K562 (cell line): ENCODE measurements around the gene CDH2. TPM values are rescaled to one million over a fixed set of nuclear protein-coding genes. Genes with fewer than 3 reads are reported as not detected.

Source experiments
- ATAC-seq: fragments of 200-7000 bp; cut with Tn5 transposase; 3 replicates; pipeline ENCODE4 v1.9.1; 2020; ENCODE audit warnings: moderate library complexity
- BruUV-seq: library from RNA; stranded (reverse); fragments of 400-500 nt; replicated peaks from 2 replicates; lab custom pipeline; 2021; lab: Mats Ljungman, UMichigan
- CTCF ChIA-PET: fragments of 300-600 bp; formaldehyde crosslinking; extraction: SDS; loops from one replicate; lab custom pipeline; 2021; ENCODE audit warnings: low intra/inter-chr PET ratio; lab: Yijun Ruan, JAX
- POLR2A ChIA-PET: fragments of 300-600, 350-650 bp; sonication (Branson Sonifier 250); formaldehyde crosslinking; extraction: SDS; loops from one replicate; lab custom pipeline; 2021; ENCODE audit warnings: antibody characterized with exemption, inconsistent platforms; lab: Yijun Ruan, JAX
- DNase-seq, 4 experiments: peaks; one replicate each; pipeline versions ENCODE4 v3.0.0 to v3.0.0-alpha.2; 2011 to 2018; ENCODE audit warnings: low spot score in 3 of 4, mixed read lengths in 3 of 4; ENCODE audit errors: extremely low read depth in 1 of 4
- FAIRE-seq: peaks from 2 replicates; lab custom pipeline; 2011; peaks lifted over from hg19 to GRCh38; lab: Jason Lieb, UNC
- H2AFZ ChIP-seq: 2 replicates; pipeline ENCODE4 v1.6.0; 2011; ENCODE audit warnings: low read depth, low read length, control low read depth, inconsistent platforms
- H3K27ac ChIP-seq: fragments of 200-600 bp; 3 replicates; pipeline ENCODE4 v1.8.0; 2011; ENCODE audit warnings: low read depth, mild to moderate bottlenecking, control low read depth, inconsistent platforms, low read length, moderate library complexity, mixed read lengths; ENCODE audit errors: extremely low read depth
- H3K27me3 ChIP-seq, 2 experiments: fragments of 300-600 bp in 1 of 2; 2 replicates in 1 of 2; 3 replicates in 1 of 2; pipeline versions ENCODE4 v1.6.0 to v1.8.0; 2011; ENCODE audit warnings: inconsistent platforms in 2 of 2, low read length in 2 of 2, mild to moderate bottlenecking in 1 of 2, mixed read lengths in 1 of 2, moderate library complexity in 1 of 2; ENCODE audit not compliant: control insufficient read depth in 2 of 2, insufficient read depth in 2 of 2
- H3K36me3 ChIP-seq: fragments of 300-600 bp; 3 replicates; pipeline ENCODE4 v1.8.0; 2011; ENCODE audit warnings: mild to moderate bottlenecking, low read length, inconsistent platforms; ENCODE audit not compliant: control insufficient read depth, insufficient read depth
- H3K4me1 ChIP-seq, 2 experiments: fragments of 200-600 bp in 1 of 2; replicated peaks in 1 of 2; 2 replicates in 1 of 2; 3 replicates in 1 of 2; pipeline versions ENCODE4 v1.5.1 to v1.8.0; 2011; ENCODE audit warnings: inconsistent platforms in 2 of 2, low read length in 2 of 2, mild to moderate bottlenecking in 1 of 2, mixed read lengths in 1 of 2, moderate library complexity in 1 of 2; ENCODE audit not compliant: control insufficient read depth in 2 of 2, insufficient read depth in 2 of 2
- H3K4me2 ChIP-seq: 2 replicates; pipeline ENCODE4 v1.6.1; 2011; ENCODE audit warnings: low read length, control low read depth, inconsistent platforms, mixed read lengths; ENCODE audit not compliant: insufficient read depth
- H3K4me3 ChIP-seq: fragments of 200-600 bp; sonication (generic), shearing (Covaris generic); 2 replicates; pipeline ENCODE4 v1.5.1; 2016; ENCODE audit warnings: control low read depth, inconsistent platforms
- H3K79me2 ChIP-seq: fragments of 200-600 bp; 3 replicates; pipeline ENCODE4 v1.8.0; 2011; ENCODE audit warnings: low read length, inconsistent platforms; ENCODE audit not compliant: control insufficient read depth, insufficient read depth
- H3K9ac ChIP-seq, 2 experiments: 2 replicates each; pipeline versions ENCODE4 v1.6.0 to v1.6.1; 2011; ENCODE audit warnings: low read depth in 2 of 2, low read length in 2 of 2, control low read depth in 1 of 2, inconsistent platforms in 1 of 2, mild to moderate bottlenecking in 1 of 2, mixed read lengths in 1 of 2; ENCODE audit not compliant: insufficient read depth in 1 of 2
- H3K9me1 ChIP-seq: one replicate; pipeline ENCODE4 v1.6.0; 2011; ENCODE audit warnings: inconsistent platforms, mild to moderate bottlenecking, low read length, moderate library complexity; ENCODE audit not compliant: control insufficient read depth, insufficient read depth
- H3K9me3 ChIP-seq: replicated peaks from 2 replicates; pipeline ENCODE4 v1.5.1; 2011; ENCODE audit warnings: low read depth, low read length, inconsistent platforms; ENCODE audit not compliant: control insufficient read depth, insufficient read depth
- H4K20me1 ChIP-seq: replicated peaks from 2 replicates; pipeline ENCODE4 v1.6.1; 2011; ENCODE audit warnings: low read length, inconsistent platforms, mixed read lengths; ENCODE audit not compliant: control insufficient read depth, insufficient read depth
- ARID1B ChIP-seq: fragments of 450-650 bp; IDR thresholded peaks from 2 replicates; pipeline ENCODE4 v1.6.1; 2016; ENCODE audit warnings: antibody characterized with exemption, mild to moderate bottlenecking, inconsistent platforms
- ETV5 ChIP-seq: sonication (generic); formaldehyde crosslinking; IDR thresholded peaks from 2 replicates; pipeline ENCODE4 v1.4.0; 2020; ENCODE audit warnings: low read depth, mild to moderate bottlenecking, missing genetic modification reagents
- FOXA1 ChIP-seq: fragments of 450-650 bp; IDR thresholded peaks from 2 replicates; pipeline ENCODE4 v1.6.1; 2016; ENCODE audit warnings: mild to moderate bottlenecking, borderline replicate concordance
- KDM4B ChIP-seq, 2 experiments: fragments of 450-650 bp in 1 of 2; sonication (generic) in 1 of 2; IDR thresholded peaks; 2 replicates each; pipeline ENCODE4 v1.6.1; 2016 to 2017; ENCODE audit warnings: borderline replicate concordance in 2 of 2, antibody characterized with exemption in 1 of 2, low read depth in 1 of 2, mild to moderate bottlenecking in 1 of 2
- MBD2 ChIP-seq: sonication (generic); IDR thresholded peaks from 2 replicates; pipeline ENCODE4 v1.6.1; 2016; ENCODE audit warnings: low read depth, borderline replicate concordance
- MEF2A ChIP-seq: IDR thresholded peaks from 2 replicates; pipeline ENCODE4 v1.6.1; 2011; ENCODE audit warnings: low read depth, mild to moderate bottlenecking, low read length, moderate library complexity; ENCODE audit not compliant: control insufficient read depth
- PHB ChIP-seq: fragments of 250-450 bp; sonication (Bioruptor Pico); IDR thresholded peaks from 2 replicates; pipeline ENCODE4 v1.5.0; 2021
- RBM17 ChIP-seq: fragments of 200-400 bp; formaldehyde crosslinking; IDR thresholded peaks from 2 replicates; pipeline ENCODE4 v1.6.1; 2017; ENCODE audit warnings: low read depth, mild to moderate bottlenecking, low read length, borderline replicate concordance
- RBM25 ChIP-seq: fragments of 200-400 bp; formaldehyde crosslinking; IDR thresholded peaks from 2 replicates; pipeline ENCODE4 v1.6.1; 2018; ENCODE audit warnings: low read length, low read depth, moderate library complexity; ENCODE audit not compliant: severe bottlenecking
- SAFB ChIP-seq: fragments of 200-400 bp; formaldehyde crosslinking; IDR thresholded peaks from 2 replicates; pipeline ENCODE4 v1.6.1; 2017; ENCODE audit warnings: low read depth, low read length, borderline replicate concordance
- SRF ChIP-seq, 2 experiments: fragments of 250-450, 450-650 bp in 1 of 2; sonication (Bioruptor Pico) in 1 of 2; sonication (generic) in 1 of 2; formaldehyde crosslinking; IDR thresholded peaks; 2 replicates each; pipeline versions ENCODE4 v1.5.0 to v1.5.1; 2020 to 2022; ENCODE audit warnings: mild to moderate bottlenecking in 1 of 2, missing genetic modification reagents in 1 of 2
- TBP ChIP-seq: optimal IDR thresholded peaks from 2 replicates; pipeline ENCODE3; 2011; ENCODE audit warnings: low read depth, low read length, improper control_type of control experiment
- THAP7 ChIP-seq: fragments of 250-450 bp; sonication (Bioruptor Pico); IDR thresholded peaks from 2 replicates; pipeline ENCODE4 v1.5.0; 2021
- ZNF75A ChIP-seq: fragments of 450-650 bp; formaldehyde crosslinking; IDR thresholded peaks from 2 replicates; pipeline ENCODE4 v1.4.0; 2020; ENCODE audit warnings: mild to moderate bottlenecking
- ZNF778 ChIP-seq: fragments of 450-650 bp; formaldehyde crosslinking; IDR thresholded peaks from 2 replicates; pipeline ENCODE4 v1.4.0; 2020; ENCODE audit warnings: mild to moderate bottlenecking, moderate library complexity
- whole genome bisulfite sequencing: fragments of 100-300 bp; shearing (Covaris generic); methylation state at CpG from one replicate; pipeline ENCODE4 v1.1.6; 2016; ENCODE audit warnings: low coverage, mixed read lengths; ENCODE audit not compliant: insufficient coverage; ENCODE audit errors: missing lambda C conversion rate; 5-methylcytosine and 5-hydroxymethylcytosine counted together
- in situ Hi-C: fragments of 300-500 bp; cut with MboI; formaldehyde crosslinking; loops from 4 replicates; pipeline ENCODE4 v1.15.0; 2018; ENCODE audit warnings: inconsistent platforms, mixed read lengths
- intact Hi-C: fragments of 100-400 bp; cut with micrococcal nuclease; formaldehyde crosslinking; loops from 2 replicates; pipeline ENCODE4 v1.14.2; 2022
- polyA plus RNA-seq, 8 experiments: library from polyadenylated mRNA; depleted of rRNA in 4 of 8; stranded (reverse) in 5 of 8; unstranded in 3 of 8; fragments of >200 nt; fragmentation: Nextera tagmentation in 2 of 8; fragmentation: Illumina TruSeq in 1 of 8; extraction: Ambion mirVana in 2 of 8; extraction: Trizol in 1 of 8; gene quantifications; 2 replicates each; pipeline versions ENCODE4 v1.2.1 to v1.2.3, GENCODE V29; 2011 to 2014; ENCODE audit warnings: inconsistent platforms in 1 of 8, missing spikeins in 1 of 8
- total RNA-seq, 7 experiments: library from RNA; depleted of rRNA in 6 of 7; stranded (reverse); fragments of >200 nt in 6 of 7; fragmentation: Illumina TruSeq in 2 of 7; extraction: Trizol in 2 of 7; gene quantifications; 2 replicates each; pipeline versions ENCODE4 v1.2.1 to v1.2.3, GENCODE V29; 2011 to 2021; ENCODE audit warnings: low replicate concordance in 1 of 7
- TF ChIP-seq, protein P1 (sequence below), 3 experiments: fragments of 200-800 bp in 1 of 3; sonication (Bioruptor generic) in 1 of 3; sonication (generic) in 1 of 3; formaldehyde crosslinking in 1 of 3; IDR thresholded peaks; 2 replicates each; pipeline versions ENCODE4 v1.6.1 to v1.8.0; 2016 to 2022; ENCODE audit warnings: mild to moderate bottlenecking in 2 of 3, missing compliant biosample characterization in 2 of 3, missing genetic modification characterization in 2 of 3, missing genetic modification reagents in 1 of 3

Gene CDH2
- total and polyA plus RNA-seq, 9 of the 15 experiments (the other 6 are each of a cell fraction or from before 2014, with no cell fraction given): 0.04 TPM; not detected in 8

- no peaks in the 10 kb centered on the region for H3K79me2 ChIP-seq
- no peaks in the 10 kb centered on the region for H3K36me3 ChIP-seq
- no peaks in the 10 kb centered on the region for H4K20me1 ChIP-seq
- H3K27ac ChIP-seq: no peak overlapping the region
- ATAC-seq: no peak
- H3K4me3 ChIP-seq: no peak overlapping the region
- WGBS: 0% methylated on average over 6 of the region's 6 CpGs
- H3K9me3 ChIP-seq: no peaks in the 10 kb centered on the region; the same call in 1 of the 2 replicates
- TF ChIP-seq SAFB (no peak), PHB (CRISPR knock-in tag) (no peak), MBD2 (no peak), RBM25 (no peak), ZNF778 (CRISPR knock-in tag) (no peak), FOXA1 (no peak), ARID1B (no peak), RBM17 (no peak), MEF2A (no peak), SRF (CRISPR knock-in tag; IDR thresholded peaks at IDR 0.05) (no peak), TBP (no peak), THAP7 (CRISPR knock-in tag) (no peak), KDM4B (IDR thresholded peaks at IDR 0.05; ENCODE audit: borderline replicate concordance in 2 of 2, low read depth in 1 of 2) (no peak), ZNF75A (CRISPR knock-in tag) (no peak), ETV5 (CRISPR knock-in tag) (no peak)
- TF ChIP-seq, protein P1, sequence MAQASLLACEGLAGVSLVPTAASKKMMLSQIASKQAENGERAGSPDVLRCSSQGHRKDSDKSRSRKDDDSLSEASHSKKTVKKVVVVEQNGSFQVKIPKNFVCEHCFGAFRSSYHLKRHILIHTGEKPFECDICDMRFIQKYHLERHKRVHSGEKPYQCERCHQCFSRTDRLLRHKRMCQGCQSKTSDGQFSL (CRISPR knock-in tag; IDR thresholded peaks at IDR 0.05): no peak
- TF ChIP-seq, protein P1 (tag; IDR thresholded peaks at IDR 0.05): no peak
- no peaks in the 10 kb centered on the region for H3K4me1 ChIP-seq
- no TSS peak for BruUV-seq
- CTCF ChIA-PET: no interaction called here
- DNase-seq: no peak
- intact Hi-C loops (no loop called here), in situ Hi-C loops (no loop called here)
- no peak overlapping the region for H3K9ac ChIP-seq
- FAIRE-seq: no peak
- no peak overlapping the region for H2AFZ ChIP-seq
- H3K9me1 ChIP-seq: no peaks in the 10 kb centered on the region
- no peak overlapping the region for H3K4me2 ChIP-seq
- POLR2A ChIA-PET: no interaction called here
- H3K27me3 ChIP-seq: no peaks in the 10 kb centered on the region
These were observed 181.0 kb downstream of the CDH2 start for GRCh38 chr18:27995770-27996502.
